Lower leg skin (tissue), 3 donors: Measurements from ENCODE around the gene SRSF4.

ENCODE experiments used
- CTCF ChIP-seq, 3 donors: fragments of 450-650 bp; IDR thresholded peaks; one replicate each; pipeline ENCODE4 v1.5.1; 2016; ENCODE audit warnings: antibody characterized with exemption in 3 of 3, mild to moderate bottlenecking in 3 of 3, moderate library complexity in 2 of 3
- POLR2A ChIP-seq, 2 donors: fragments of 450-650 bp; IDR thresholded peaks; one replicate each; pipeline ENCODE4 v1.6.1; 2016 to 2017; ENCODE audit warnings: antibody characterized with exemption in 2 of 2, mild to moderate bottlenecking in 1 of 2, moderate library complexity in 1 of 2

DNA sequence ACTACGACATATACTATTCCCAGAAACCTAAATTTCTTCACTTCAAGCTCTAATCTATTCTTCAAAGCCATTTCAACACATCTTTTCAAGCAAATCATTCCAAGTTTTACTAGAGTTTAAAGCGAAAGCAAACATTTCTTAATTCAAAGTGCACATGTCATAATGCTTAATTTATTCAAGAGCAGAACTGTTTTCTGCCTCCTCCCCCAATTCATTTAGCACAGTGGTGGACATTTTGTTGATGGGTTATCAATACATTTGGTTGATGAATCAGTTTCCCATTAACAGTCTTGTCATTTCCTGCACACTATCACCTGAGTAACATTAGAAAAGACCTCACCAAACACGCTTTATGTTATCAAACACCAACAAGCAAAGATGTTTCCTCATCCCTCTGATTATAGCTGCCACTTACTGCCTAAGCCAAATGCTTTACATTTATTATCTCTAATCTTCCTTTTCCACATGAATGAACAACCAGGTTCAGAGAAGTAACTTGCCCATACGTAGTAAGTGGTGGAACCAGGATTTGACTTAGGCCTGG is 2.0 kb downstream of the SRSF4 start:
- no peak for TF ChIP-seq CTCF (IDR thresholded peaks at IDR 0.05)
- no peak for TF ChIP-seq POLR2A (IDR thresholded peaks at IDR 0.05)
